ENCODE data around the gene CDC6.

GRCh38 chr17:40330850-40331470 is 43.3 kb downstream of the CDC6 start:
- TF ChIP-seq CTCF (IDR thresholded peaks at IDR 0.05 in 4 of 5, conservative IDR thresholded peaks at IDR 0.05 in 1 of 5) (no peak), POLR2A (IDR thresholded peaks at IDR 0.05) (no peak)

Data from gastrocnemius medialis (tissue), 4 donors.